GM23338 (cell line): ENCODE data around the gene PDZD8. TPM values are rescaled to one million over a fixed set of nuclear protein-coding genes. Genes with fewer than 3 reads are reported as not detected.

Source experiments
- ATAC-seq: fragments of 200-7000 bp; cut with Tn5 transposase; 3 replicates; pipeline ENCODE4 v1.9.1; 2020
- DNase-seq: peaks from one replicate; pipeline ENCODE4 v3.0.0-alpha.2; 2015; ENCODE audit warnings: low spot score
- H2AFZ ChIP-seq: fragments of 200-600 bp; sonication (generic); 2 replicates; pipeline ENCODE4 v1.8.0; 2016; ENCODE audit warnings: antibody characterized with exemption, mild to moderate bottlenecking, moderate library complexity
- H3F3A ChIP-seq: fragments of 200-600 bp; sonication (generic); replicated peaks from 2 replicates; pipeline ENCODE4 v1.8.0; 2017; ENCODE audit warnings: antibody characterized with exemption, mixed run types, low read depth
- H3K27ac ChIP-seq: fragments of 200-600 bp; sonication (generic); 2 replicates; pipeline ENCODE4 v1.6.1; 2016; ENCODE audit warnings: low read depth
- H3K27me3 ChIP-seq: fragments of 200-600 bp; sonication (generic); 2 replicates; pipeline ENCODE4 v1.8.0; 2016; ENCODE audit warnings: mild to moderate bottlenecking, mixed run types, moderate library complexity; ENCODE audit not compliant: insufficient read depth
- H3K36me3 ChIP-seq: fragments of 200-600 bp; sonication (generic); 2 replicates; pipeline ENCODE4 v1.8.0; 2016; ENCODE audit warnings: mild to moderate bottlenecking; ENCODE audit not compliant: insufficient read depth
- H3K4me1 ChIP-seq: fragments of 200-600 bp; sonication (generic); 2 replicates; pipeline ENCODE4 v1.8.0; 2016; ENCODE audit warnings: mild to moderate bottlenecking, moderate library complexity; ENCODE audit not compliant: insufficient read depth
- H3K4me2 ChIP-seq: fragments of 200-600 bp; sonication (generic); 2 replicates; pipeline ENCODE4 v1.7.1; 2017; ENCODE audit warnings: mixed run types
- H3K4me3 ChIP-seq: fragments of 200-600 bp; sonication (generic); 2 replicates; pipeline ENCODE4 v1.6.1; 2016; ENCODE audit warnings: mixed run types
- H3K79me2 ChIP-seq: fragments of 200-600 bp; sonication (generic); replicated peaks from 2 replicates; pipeline ENCODE4 v1.8.0; 2017; ENCODE audit warnings: mild to moderate bottlenecking; ENCODE audit not compliant: insufficient read depth
- H3K9me2 ChIP-seq: fragments of 200-600 bp; sonication (generic); 2 replicates; pipeline ENCODE4 v1.8.0; 2017; ENCODE audit not compliant: insufficient read depth
- H4K20me1 ChIP-seq: fragments of 200-600 bp; sonication (generic); replicated peaks from 2 replicates; pipeline ENCODE4 v1.8.0; 2017; ENCODE audit warnings: mild to moderate bottlenecking; ENCODE audit not compliant: insufficient read depth
- H3K27ac Mint-ChIP-seq: 2 replicates; pipeline ENCODE4 v1.8.0; 2020; ENCODE audit warnings: inconsistent platforms, mild to moderate bottlenecking, moderate library complexity, mixed read lengths
- H3K27me3 Mint-ChIP-seq: 3 replicates; pipeline ENCODE4 v1.8.0; 2022; ENCODE audit warnings: low read depth, mild to moderate bottlenecking, moderate library complexity, mixed read lengths, inconsistent platforms; ENCODE audit not compliant: insufficient read depth, poor library complexity
- H3K36me3 Mint-ChIP-seq: 3 replicates; pipeline ENCODE4 v1.8.0; 2021; ENCODE audit warnings: low read depth, mild to moderate bottlenecking, inconsistent platforms, moderate library complexity, mixed read lengths
- H3K4me1 Mint-ChIP-seq: 3 replicates; pipeline ENCODE4 v1.8.0; 2020; ENCODE audit warnings: mild to moderate bottlenecking, inconsistent platforms, mixed read lengths
- H3K4me3 Mint-ChIP-seq: 3 replicates; pipeline ENCODE4 v1.8.0; 2021; ENCODE audit warnings: moderate library complexity, mild to moderate bottlenecking, inconsistent platforms, mixed read lengths
- H3K9me3 Mint-ChIP-seq: 3 replicates; pipeline ENCODE4 v1.8.0; 2020; ENCODE audit warnings: moderate library complexity, mild to moderate bottlenecking, inconsistent platforms, mixed read lengths
- CREB1 ChIP-seq: fragments of 250-450 bp; sonication (Bioruptor Pico); IDR thresholded peaks from 2 replicates; pipeline ENCODE4 v1.5.0; 2020; ENCODE audit warnings: low read depth, mild to moderate bottlenecking, moderate library complexity
- EZH2phosphoT487 ChIP-seq: fragments of 200-600 bp; sonication (generic); IDR thresholded peaks from one replicate; pipeline ENCODE4 v1.8.1; 2018; ENCODE audit warnings: antibody characterized with exemption; ENCODE audit not compliant: unreplicated experiment
- STAT1 ChIP-seq: IDR thresholded peaks from one replicate; pipeline ENCODE4 v1.6.1; 2016; ENCODE audit warnings: antibody characterized with exemption; ENCODE audit not compliant: unreplicated experiment
- ZNF331 ChIP-seq: fragments of 250-450 bp; sonication (Bioruptor Pico); IDR thresholded peaks from 2 replicates; pipeline ENCODE4 v1.5.0; 2020; ENCODE audit warnings: low read depth, mild to moderate bottlenecking, moderate library complexity
- polyA plus RNA-seq: library from polyadenylated mRNA; unstranded; fragments of >200 nt; fragmentation: Nextera tagmentation; extraction: Ambion mirVana; gene quantifications from 2 replicates; pipeline ENCODE4 v1.2.1, GENCODE V29; 2016
- total RNA-seq: library from RNA; depleted of rRNA; stranded (reverse); fragments of >200 nt; shearing (Covaris generic); gene quantifications from 2 replicates; pipeline ENCODE4 v1.2.3, GENCODE V29; 2014
- TF ChIP-seq, protein P1 (sequence below): IDR thresholded peaks from one replicate; pipeline ENCODE4 v1.6.1; 2018; ENCODE audit warnings: antibody characterized with exemption; ENCODE audit not compliant: unreplicated experiment

PDZD8 gene
- total and polyA plus RNA-seq, 2 experiments from 2014 or later: 11.4 to 28.6 TPM

DNA sequence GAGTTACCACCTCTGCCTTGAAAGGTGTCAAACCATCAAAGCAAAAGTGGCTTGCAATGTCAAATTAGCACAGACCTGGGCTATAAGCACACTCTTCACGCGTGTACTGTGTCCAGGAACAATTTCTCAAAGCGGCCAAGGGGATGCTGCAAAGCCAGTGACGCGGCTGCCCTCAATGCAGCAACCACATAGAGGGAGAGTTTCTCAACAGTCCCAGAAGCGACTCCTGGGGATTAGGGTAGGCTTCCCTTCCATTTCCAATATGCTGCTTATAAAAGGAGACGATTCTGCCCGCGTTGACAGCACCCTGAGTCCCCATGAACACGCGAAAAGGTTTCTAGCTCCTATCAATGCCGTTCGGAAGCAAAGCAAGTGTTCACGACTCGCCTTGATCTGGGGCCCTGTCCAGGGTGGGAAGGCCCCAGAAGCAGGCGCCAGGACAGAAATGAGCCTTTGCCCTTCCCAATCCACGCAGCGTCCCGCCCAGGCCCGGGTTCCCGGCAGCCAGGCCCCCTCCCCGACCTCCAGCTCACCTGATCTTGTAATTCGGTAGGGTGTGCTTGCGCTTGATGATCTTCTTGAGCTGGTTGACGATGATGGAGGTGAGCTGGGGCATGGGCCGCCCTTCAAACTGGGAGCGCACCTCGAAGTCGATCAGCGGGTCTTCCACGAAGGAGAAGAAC, 1.3 kb downstream of the PDZD8 start:
- peaks cover 41% of the 10 kb centered on the region for H4K20me1 ChIP-seq
- Mint-ChIP-seq H3K4me1 (peaks cover 31% of the 10 kb centered on the region), H3K9me3 (no peaks in the 10 kb centered on the region), H3K27ac (no peak overlapping the region), H3K4me3 (peak overlapping the region; percentile 93), H3K36me3 (no peaks in the 10 kb centered on the region; the same call in 2 of the 3 replicates), H3K27me3 (peaks cover 21% of the 10 kb centered on the region)
- H3K27ac ChIP-seq: no peak overlapping the region
- peaks cover 41% of the 10 kb centered on the region for H3K27me3 ChIP-seq
- DNase-seq: peak; percentile 22
- H3K36me3 ChIP-seq: no peaks in the 10 kb centered on the region
- H3K4me2 ChIP-seq: peak overlapping the region; percentile 96
- no peaks in the 10 kb centered on the region for H3F3A ChIP-seq
- H2AFZ ChIP-seq: no peak overlapping the region
- peaks cover 55% of the 10 kb centered on the region for H3K79me2 ChIP-seq
- peak overlapping the region; percentile 90 for H3K4me3 ChIP-seq
- no peaks in the 10 kb centered on the region for H3K9me2 ChIP-seq
- H3K4me1 ChIP-seq: peaks cover 27% of the 10 kb centered on the region
- no peak for ATAC-seq
- TF ChIP-seq, protein P1, sequence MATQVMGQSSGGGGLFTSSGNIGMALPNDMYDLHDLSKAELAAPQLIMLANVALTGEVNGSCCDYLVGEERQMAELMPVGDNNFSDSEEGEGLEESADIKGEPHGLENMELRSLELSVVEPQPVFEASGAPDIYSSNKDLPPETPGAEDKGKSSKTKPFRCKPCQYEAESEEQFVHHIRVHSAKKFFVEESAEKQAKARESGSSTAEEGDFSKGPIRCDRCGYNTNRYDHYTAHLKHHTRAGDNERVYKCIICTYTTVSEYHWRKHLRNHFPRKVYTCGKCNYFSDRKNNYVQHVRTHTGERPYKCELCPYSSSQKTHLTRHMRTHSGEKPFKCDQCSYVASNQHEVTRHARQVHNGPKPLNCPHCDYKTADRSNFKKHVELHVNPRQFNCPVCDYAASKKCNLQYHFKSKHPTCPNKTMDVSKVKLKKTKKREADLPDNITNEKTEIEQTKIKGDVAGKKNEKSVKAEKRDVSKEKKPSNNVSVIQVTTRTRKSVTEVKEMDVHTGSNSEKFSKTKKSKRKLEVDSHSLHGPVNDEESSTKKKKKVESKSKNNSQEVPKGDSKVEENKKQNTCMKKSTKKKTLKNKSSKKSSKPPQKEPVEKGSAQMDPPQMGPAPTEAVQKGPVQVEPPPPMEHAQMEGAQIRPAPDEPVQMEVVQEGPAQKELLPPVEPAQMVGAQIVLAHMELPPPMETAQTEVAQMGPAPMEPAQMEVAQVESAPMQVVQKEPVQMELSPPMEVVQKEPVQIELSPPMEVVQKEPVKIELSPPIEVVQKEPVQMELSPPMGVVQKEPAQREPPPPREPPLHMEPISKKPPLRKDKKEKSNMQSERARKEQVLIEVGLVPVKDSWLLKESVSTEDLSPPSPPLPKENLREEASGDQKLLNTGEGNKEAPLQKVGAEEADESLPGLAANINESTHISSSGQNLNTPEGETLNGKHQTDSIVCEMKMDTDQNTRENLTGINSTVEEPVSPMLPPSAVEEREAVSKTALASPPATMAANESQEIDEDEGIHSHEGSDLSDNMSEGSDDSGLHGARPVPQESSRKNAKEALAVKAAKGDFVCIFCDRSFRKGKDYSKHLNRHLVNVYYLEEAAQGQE: no peak
- TF ChIP-seq CREB1 (CRISPR knock-in tag) (no peak), EZH2phosphoT487 (no peak)

DNA sequence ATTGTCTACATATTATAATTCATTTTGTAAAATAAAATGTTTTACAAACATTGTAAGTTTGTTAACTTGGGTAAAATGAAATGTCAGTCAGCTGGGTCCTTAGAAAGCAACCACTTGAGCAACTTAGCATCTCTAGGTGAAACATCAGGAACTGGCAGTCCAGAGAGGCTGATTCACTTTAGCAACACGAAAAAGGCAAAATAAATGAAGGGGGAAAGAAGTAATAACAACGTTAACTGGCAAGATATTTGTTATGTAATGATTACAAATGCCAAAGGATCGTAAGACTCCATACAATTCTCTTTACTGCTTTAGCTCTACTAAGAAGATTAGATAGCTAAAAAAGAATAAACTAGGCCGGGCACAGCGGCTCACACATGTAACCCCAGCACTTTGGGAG, 5.0 kb downstream of the PDZD8 start:
- H3K79me2 ChIP-seq: peaks cover 92% of the 10 kb centered on the region
- H3K27me3 Mint-ChIP-seq: peaks cover 9% of the 10 kb centered on the region
- peak overlapping the region; percentile 34; the same call in 1 of the 2 replicates for H3K4me2 ChIP-seq
- H3K4me1 ChIP-seq: peaks cover 27% of the 10 kb centered on the region
- no peak overlapping the region for H3K4me3 ChIP-seq
- no peak overlapping the region for H2AFZ ChIP-seq
- H3K9me2 ChIP-seq: no peaks in the 10 kb centered on the region
- H3K4me3 Mint-ChIP-seq: peak overlapping the region; percentile 13; the same call in 1 of the 3 replicates
- H3K4me1 Mint-ChIP-seq: peaks cover 23% of the 10 kb centered on the region
- TF ChIP-seq CREB1 (CRISPR knock-in tag) (no peak), ZNF331 (CRISPR knock-in tag) (no peak), STAT1 (no peak)
- TF ChIP-seq, protein P1: no peak
- H3K36me3 ChIP-seq: no peaks in the 10 kb centered on the region
- no peaks in the 10 kb centered on the region for H3F3A ChIP-seq
- H3K9me3 Mint-ChIP-seq: no peaks in the 10 kb centered on the region
- peaks cover 52% of the 10 kb centered on the region for H4K20me1 ChIP-seq
- H3K27ac ChIP-seq: no peak overlapping the region
- no peak for ATAC-seq
- peaks cover 14% of the 10 kb centered on the region for H3K27me3 ChIP-seq
- H3K36me3 Mint-ChIP-seq: no peaks in the 10 kb centered on the region; the same call in 2 of the 3 replicates
- H3K27ac Mint-ChIP-seq: no peak overlapping the region
- DNase-seq: no peak
